ENCODE measurements around the gene TMEM203.

TMEM203 gene

DNA sequence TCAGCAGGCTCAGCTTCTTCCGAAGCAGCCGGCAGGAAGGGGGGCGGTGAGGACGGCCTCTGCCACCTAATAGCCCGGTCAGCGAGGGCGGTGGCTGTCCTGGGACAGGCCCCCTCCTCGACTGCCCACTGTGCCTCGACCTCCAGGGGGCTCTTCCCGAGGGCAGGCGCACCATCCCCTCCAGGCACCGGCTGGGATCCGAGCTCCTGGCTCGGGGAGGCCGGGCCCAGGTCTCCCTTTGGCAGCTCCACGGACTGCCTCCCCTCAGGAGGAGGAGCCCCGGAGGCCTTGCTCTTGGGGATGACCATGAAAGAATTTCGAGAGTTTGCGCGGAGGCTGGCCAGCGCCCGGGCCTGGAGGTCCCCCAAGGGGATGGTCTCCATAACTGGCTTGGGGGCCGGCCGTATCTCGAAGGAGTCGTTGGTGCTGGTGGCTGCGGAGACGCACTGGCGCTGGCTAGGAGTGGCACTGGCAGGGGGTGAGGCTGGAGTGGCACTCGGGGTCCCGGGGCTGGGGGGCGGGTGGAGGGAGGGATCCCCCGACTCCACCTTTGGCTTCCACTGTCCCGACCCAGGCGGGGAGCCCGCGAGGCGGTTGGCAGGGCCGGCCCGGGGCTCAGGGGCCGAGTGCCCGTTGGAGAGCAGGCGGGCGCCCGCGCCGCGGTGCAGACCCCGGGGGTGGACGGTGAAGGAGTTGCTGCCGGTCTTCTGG, 5.9 kb downstream of the TMEM203 start:
- no peak for DNase-seq (ENCODE audit: low read depth)
- TF ChIP-seq, protein P1, sequence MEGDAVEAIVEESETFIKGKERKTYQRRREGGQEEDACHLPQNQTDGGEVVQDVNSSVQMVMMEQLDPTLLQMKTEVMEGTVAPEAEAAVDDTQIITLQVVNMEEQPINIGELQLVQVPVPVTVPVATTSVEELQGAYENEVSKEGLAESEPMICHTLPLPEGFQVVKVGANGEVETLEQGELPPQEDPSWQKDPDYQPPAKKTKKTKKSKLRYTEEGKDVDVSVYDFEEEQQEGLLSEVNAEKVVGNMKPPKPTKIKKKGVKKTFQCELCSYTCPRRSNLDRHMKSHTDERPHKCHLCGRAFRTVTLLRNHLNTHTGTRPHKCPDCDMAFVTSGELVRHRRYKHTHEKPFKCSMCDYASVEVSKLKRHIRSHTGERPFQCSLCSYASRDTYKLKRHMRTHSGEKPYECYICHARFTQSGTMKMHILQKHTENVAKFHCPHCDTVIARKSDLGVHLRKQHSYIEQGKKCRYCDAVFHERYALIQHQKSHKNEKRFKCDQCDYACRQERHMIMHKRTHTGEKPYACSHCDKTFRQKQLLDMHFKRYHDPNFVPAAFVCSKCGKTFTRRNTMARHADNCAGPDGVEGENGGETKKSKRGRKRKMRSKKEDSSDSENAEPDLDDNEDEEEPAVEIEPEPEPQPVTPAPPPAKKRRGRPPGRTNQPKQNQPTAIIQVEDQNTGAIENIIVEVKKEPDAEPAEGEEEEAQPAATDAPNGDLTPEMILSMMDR (conservative IDR thresholded peaks at IDR 0.05; ENCODE audit: low read length), result no peak
- peak overlapping the region; percentile 52 for H3K4me3 ChIP-seq (ENCODE audit: low read length)

DNA sequence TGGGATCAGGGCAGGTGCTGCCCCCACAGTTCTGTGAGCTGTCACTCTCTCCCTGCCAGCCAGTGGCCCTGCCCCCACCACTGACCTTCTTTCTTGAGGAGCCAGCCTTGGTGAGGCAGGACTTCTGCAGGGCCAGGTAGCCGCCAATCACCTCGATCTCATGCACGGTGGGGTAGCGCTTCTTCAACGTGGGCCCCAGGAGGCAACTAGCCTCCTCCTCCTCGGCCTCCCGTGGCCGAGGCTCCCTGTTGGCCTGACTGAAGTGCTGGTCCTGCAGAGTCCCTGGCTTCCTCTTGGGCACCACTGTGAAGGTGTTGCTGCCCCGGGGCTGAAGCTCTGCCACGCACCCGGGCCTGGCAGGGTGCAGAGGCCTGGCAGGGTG, 6.6 kb downstream of the TMEM203 start:
- TF ChIP-seq, protein P1 (conservative IDR thresholded peaks at IDR 0.05; ENCODE audit: low read length), result no peak
- H3K4me3 ChIP-seq (ENCODE audit: low read length), result peak overlapping the region; percentile 52
- DNase-seq (ENCODE audit: low read depth), result no peak

DNA sequence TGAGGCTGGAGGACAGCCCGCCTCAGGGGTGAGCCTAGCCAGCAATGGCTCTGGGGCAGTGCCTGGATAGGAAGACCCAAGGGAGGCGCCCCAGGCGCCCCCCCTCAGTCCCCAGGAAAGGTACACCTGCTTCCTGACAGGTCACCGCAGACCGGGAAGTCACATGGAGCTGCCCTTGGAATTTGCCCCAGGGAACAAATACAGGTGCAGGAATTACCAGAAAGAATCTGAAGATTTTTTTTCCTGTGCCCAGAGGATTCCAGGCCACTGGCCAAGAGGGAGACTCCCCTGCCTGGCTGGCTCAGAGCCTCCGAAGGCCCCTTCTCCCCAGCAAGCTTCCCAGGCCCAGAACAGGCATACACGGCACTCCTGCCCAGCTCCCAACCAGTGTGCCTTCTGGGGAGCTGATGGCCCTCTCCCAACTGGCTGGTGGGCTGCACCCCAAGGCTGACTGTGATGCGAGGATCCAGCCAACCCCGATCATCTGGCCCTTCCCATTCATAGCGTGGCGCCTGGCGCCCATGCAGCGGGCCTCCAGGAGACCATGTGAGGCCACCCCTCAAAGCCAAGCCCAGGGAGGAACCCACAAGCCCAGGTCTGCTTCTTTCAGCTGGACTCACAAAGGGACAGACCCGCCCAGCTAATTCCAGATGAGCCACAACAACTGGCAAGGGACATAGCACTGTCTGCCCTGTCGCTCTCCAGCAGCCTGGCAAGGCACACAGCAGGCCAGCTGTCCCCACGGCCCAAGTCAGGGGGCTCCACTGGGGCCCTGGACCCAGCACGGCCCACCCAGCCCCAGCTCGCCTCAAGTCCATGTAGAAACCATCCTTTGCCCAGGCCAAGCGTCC, 7.2 kb downstream of the TMEM203 start:
- TF ChIP-seq, protein P1 (conservative IDR thresholded peaks at IDR 0.05; ENCODE audit: low read length), result no peak

DNA sequence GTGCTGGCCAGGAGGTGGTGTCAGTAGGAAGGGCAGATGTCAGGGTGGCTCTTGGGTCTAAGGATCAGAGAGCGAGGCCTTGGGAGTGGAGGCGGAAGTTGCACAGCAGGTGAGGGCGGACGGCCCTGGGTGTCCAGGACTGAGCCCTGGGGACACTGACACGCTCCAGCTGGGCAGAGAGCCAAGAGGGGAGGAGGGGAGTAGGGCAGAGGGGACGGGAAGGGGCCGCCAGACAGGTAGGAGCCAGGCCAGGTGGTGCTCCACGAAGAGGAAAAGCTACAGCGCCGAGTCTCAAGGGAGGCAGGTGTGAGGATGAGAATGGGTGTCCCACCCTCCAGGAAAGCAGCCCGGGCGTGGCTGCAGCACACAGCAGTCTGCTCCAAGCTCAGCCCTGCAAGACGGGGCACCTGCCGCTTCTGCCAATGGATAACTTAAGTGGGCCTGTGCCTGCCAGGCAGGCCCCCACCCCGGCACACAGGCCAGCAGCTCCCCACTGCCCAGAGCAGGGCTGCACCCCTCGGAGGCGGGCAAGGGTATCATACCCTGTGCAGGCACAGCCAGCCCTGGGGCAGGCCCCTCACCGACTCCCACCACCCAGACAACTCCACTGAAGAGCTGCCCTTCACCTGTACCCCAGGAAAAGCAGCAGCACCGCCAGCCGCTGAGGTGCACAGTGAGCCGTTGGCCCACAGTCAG, 9.8 kb downstream of the TMEM203 start:
- no peak for DNase-seq (ENCODE audit: low read depth)
- TF ChIP-seq, protein P1 (conservative IDR thresholded peaks at IDR 0.05; ENCODE audit: low read length), result no peak
- no peak overlapping the region for H3K4me3 ChIP-seq (ENCODE audit: low read length)

More for the DNA sequence above, 7.2 kb downstream of the TMEM203 start:
- no peak for DNase-seq (ENCODE audit: low read depth)
- peak overlapping the region; percentile 52 for H3K4me3 ChIP-seq (ENCODE audit: low read length)

DNA sequence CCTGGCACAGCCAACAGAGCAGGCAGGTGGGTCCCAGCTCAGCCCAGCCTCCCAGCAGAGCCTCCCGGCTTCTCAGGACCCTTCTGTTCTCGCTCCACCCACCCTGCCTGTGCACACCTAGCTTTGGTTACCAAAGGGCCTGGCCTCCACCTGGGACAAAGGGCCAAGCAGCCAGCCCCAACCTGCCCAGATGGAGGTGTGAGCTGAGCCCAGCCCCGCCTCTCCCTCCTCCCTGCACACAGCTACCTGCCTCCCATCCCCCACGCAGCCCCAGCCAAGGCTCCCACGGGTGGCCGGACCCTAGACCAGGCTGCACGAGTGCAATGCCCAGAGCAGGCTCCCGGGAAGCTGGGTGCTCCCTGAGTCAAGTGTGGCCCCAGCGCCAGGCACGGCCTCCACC, 10.5 kb downstream of the TMEM203 start:
- no peak for DNase-seq (ENCODE audit: low read depth)
- H3K4me3 ChIP-seq (ENCODE audit: low read length), result no peak overlapping the region
- TF ChIP-seq, protein P1 (conservative IDR thresholded peaks at IDR 0.05; ENCODE audit: low read length), result no peak

DNA sequence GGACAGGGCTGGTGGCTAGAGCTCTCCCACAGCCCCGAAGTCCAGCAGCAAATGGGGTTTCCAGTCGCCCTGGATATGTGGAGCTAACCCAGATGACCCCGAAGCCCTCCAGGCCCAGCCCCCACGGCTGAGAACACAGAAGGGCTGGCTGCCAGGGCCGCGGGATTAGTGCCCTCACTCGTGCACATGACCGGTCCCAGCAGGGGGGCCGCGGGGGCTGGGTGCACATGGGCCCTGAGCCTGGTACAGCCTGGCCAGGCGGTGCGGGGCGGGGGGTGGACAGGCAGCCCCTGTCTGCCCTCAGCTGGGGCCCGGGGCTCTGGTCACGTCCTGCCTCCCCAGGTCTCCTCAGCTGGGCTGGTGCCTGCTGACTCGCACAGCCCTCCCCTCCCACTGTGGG, 11.1 kb downstream of the TMEM203 start:
- no peak for DNase-seq (ENCODE audit: low read depth)
- TF ChIP-seq, protein P1 (conservative IDR thresholded peaks at IDR 0.05; ENCODE audit: low read length), result no peak
- no peak overlapping the region for H3K4me3 ChIP-seq (ENCODE audit: low read length)
